Activated CD4-positive, CD25-positive, alpha-beta regulatory T cell treated with anti-CD3 and anti-CD28 coated beads, Interleukin-2, amount 50 U/mL, for 16 hours (primary cell): ENCODE measurements around the gene SMTN.

Source experiments
- DNase-seq: peaks from one replicate; pipeline ENCODE4 v3.0.0-alpha.2; 2020; ENCODE audit warnings: low read depth, low spot score

Gene SMTN

DNA sequence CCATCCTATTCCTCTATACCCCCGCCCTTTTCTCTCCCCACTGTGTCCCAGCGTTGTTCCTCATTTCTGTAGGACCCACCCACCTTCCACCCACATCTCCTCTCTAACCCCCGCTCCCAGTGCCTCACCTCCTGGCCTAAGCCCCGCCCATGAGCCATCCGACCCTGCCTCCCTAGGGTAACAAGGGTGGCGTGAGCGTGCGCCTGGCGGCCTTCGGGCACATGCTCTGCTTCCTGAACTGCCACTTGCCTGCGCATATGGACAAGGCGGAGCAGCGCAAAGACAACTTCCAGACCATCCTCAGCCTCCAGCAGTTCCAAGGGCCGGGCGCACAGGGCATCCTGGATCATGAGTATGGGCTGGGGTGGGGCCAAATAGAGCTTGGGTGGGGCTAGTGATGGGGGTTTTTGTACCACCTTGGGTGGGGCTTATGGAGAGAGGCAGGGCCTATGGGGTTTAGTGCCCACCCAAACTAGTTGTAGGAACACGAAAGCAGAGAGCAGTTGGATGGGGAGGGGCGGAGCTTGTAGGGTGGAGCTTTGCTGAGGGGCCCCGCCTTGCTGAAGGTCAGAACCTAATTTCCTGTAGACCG, 46.2 kb downstream of the SMTN start:
- DNase-seq: no peak

DNA sequence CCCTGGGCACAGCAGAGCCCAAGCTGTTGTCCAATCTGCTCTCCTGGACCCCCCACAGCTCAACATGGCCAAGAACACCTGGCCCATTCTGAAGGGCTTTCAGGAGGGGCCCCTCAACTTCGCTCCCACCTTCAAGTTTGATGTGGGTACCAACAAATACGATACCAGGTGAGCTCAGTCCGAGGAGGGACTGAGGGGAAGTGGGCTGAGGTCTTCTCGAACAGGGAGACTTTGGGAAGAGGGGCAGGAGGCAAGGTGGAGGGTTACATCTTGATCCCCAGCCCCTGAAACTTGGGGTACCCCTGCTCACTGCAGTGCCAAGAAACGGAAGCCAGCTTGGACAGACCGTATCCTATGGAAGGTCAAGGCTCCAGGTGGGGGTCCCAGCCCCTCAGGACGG, 47.0 kb downstream of the SMTN start:
- DNase-seq: no peak

DNA sequence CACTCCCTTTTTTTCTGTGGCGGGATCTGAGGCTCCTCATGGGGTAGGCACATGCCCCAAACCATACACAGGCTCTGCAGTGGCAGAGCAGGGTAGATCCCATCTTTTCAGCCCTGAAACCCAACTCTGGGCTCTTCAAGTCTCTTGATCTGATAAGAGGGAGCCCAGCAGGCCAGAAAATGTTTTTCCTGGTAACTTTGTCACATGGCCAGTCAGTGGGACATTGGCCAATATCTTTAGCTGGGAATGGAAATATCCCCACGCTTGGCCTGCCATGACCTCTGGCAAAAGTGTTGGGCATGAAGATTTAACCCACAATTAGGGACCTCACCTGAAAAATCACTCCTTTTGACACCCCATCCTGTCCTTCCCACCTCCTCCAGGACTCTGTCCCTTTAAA, 49.8 kb downstream of the SMTN start:
- DNase-seq: no peak

DNA sequence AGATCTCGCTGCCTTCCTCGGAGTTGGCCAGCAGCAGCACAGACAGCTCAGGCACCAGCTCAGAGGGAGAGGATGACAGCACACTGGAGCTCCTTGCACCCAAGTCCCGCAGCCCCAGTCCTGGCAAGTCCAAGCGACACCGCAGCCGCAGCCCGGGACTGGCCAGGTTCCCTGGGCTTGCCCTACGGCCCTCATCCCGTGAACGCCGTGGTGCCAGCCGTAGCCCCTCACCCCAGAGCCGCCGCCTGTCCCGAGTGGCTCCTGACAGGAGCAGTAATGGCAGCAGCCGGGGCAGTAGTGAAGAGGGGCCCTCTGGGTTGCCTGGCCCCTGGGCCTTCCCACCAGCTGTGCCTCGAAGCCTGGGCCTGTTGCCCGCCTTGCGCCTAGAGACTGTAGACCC, 52.8 kb downstream of the SMTN start:
- DNase-seq: no peak

DNA sequence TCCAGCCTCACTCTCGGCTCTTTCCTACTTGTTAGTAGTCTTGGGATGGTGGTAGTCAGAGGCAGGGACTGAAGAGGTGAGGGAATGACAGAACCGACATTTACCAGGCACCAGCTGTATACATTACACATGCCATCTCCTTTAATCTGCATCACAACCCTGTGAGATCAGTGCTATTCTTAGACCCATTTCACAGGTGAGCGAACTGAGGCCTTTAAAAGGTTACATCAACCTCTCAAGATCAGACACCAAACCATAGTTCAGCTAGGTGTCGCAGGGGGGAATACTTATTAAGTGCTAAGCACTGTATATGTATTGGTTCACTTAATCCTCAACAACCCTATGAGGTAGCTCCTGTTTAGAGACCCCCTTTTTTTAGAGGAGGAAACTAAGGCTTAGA, 53.6 kb downstream of the SMTN start:
- no peak for DNase-seq

DNA sequence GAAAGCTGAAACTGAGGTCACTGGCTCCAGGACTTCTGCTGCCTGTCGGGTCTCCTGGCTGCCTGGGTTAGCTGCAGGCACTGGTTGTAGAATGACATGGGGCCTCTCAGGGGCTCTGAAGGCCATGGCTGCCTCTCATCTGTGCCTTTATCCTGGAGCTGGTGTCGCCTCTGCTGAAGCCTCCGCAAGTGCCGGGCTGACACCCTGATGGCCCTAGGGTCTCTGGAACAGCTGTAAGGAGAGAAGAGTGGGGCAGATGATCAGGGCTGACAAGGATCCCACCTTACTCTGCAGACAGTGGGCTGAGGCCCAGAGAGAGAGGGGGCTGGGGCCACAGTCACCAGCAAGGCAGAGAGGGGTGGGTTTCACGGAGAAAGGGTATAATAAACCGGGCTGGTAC, 54.6 kb downstream of the SMTN start:
- no peak for DNase-seq

DNA sequence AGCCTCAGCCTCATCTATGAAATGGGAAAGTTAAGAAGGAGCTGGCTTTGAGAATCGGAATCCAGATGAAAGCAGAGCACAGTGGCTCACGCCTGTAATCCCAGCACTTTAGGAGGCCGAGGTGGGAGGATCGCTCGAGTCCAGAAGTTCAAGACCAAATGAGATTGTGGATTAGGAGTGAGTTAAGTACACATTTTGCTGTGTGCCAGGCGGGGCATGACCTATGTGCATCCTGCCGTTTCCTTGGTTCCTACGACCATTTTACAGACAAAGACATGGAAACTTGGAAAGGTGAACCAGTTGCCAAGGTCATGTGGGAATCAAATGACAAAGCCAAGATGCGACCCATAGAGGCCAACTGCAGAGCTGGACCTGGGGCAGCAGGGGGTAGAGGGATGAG, 55.0 kb downstream of the SMTN start:
- DNase-seq: no peak

DNA sequence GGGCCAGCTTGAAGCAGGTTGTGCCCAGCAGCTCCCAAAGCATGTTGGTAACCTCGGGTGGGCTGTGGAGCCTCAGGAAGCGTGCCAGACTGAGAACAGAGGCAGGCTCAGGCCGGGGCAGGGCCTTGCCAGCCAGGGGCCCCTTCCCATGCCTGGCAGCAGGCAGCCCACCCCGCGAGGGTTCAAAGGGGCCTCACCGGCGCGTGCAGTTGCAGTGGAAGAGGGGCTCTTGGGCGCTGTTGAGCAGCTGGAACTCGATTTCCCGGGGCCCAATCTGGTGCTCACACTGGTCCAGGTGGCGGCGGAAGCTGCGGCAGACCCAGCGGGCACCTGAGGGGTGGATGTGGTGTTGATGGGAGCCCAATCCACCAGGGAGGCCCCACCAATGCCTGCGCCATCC, 55.6 kb downstream of the SMTN start:
- DNase-seq: no peak

DNA sequence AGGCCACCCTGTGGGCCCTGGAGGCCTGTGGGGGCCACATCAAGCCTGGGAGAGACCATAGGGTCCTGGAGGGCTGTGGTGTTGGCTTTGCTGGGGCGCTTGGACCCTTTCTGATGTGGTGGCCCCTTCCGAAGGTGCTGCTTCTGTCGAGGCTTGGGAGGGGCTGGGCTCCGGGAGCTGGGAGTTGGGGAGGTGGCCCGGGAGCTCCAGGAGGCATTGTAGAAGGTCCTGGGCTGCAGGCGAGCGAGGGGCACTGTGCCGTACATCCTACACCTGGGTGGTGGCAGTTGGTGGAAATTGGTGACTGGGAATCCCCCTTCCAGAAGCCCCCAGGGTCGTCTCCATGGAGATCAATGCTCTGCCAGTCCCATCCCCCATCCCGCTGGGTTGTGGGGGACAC, 56.6 kb downstream of the SMTN start:
- no peak for DNase-seq

DNA sequence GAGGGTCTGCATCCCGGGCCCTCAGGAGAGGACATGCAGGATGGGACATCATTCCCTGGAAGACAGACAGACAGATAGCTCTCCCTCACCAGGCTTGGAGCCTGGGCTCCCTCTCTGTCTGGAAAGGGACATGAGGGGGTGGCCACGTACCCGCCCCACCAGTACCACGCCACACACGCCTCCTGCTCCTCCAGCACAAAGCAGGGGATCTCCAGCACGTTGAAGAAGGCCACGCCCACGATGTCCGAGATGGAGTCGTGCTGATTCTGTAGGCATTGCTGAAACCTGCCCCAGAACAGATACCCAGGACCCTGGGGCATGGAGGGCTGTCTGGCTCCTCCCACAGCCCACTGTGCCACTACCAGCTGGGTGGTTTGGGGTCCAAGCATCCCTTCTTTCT, 57.0 kb downstream of the SMTN start:
- DNase-seq: no peak

DNA sequence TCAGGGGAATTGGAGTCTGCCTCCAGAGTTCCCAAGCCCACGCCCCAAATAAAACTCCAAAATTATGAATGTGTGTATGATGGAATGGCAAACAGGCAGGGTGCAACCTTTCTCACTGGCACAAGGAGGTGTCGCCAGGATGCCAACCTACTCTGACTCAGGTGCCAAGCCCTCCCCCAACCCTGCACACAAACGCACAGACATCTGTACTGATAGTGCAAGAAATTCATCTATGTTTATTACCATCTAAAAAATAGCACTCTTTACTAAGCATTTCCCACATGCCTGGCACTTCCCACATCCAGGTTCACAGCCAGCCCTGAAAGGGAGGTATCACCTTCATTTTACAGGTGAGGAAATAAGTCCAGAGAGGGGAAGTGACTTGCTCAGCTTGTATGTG, 57.9 kb downstream of the SMTN start:
- no peak for DNase-seq

DNA sequence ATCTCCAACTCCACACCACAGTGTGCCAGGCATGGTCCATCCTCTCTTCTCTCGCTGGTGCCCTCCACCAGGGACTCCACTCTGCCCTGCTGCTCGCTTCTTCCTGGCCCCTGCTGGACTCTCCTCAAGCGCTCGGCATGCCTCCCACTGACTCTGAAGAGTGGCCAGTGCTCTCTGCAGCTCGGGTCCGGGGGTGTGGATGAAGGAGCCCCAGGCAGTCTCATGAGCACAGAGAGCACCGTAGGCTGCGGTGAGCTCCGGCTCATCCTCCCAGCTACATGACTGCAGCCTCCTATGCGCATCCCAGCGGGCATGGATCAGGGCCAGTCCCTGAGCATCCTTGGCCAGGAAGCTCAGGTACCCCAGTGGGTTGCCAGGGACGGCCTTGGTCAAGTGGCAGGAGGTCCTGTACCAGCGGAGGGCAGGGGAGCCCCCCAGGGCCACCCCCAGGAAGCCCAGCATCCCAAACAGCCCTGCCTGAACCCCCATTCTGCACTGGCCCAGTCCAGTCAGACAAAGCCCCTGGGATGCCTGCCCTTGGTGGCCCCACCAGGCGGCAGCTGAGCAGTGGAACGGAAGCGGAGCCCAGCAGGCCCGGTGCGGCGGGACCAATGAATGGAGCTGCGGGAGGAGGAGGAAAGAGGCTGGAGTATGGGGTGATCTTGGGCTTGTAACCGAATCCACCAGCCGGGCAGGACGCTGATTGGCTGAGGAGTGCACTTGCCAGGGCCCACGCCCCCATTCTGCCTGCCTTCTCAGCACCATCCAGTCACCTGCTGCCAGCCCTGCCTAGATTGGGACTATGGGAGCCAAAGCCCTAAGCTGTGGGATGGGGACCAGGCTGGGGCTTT, 59.0 kb downstream of the SMTN start, which contains the start of gene PLA2G3:
Gene PLA2G3 (minus strand): TSS at position 643 of the 851 bp plus-strand sequence. CDS start 154 bp downstream, at position 489.
- no peak for DNase-seq

DNA sequence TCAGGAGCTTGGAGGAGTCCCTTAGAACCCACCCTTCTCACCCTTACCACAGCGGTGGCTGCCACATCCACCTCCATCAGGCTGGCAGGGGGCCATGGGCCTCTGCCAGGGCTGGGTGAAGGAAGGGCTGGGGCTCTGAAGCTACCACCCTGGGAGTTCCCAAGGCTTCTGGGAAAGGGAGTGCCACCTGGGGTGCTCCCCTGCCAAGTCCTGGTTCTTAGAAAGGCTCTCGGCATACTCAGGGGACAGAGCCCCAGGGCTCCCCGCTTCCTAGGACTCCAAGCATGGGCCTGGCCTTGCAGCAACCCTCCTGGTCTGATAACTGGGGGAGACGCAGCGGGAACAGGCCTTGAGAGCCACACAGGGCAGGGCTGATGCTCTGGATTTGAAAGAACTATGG, 59.6 kb downstream of the SMTN start:
- DNase-seq: no peak

DNA sequence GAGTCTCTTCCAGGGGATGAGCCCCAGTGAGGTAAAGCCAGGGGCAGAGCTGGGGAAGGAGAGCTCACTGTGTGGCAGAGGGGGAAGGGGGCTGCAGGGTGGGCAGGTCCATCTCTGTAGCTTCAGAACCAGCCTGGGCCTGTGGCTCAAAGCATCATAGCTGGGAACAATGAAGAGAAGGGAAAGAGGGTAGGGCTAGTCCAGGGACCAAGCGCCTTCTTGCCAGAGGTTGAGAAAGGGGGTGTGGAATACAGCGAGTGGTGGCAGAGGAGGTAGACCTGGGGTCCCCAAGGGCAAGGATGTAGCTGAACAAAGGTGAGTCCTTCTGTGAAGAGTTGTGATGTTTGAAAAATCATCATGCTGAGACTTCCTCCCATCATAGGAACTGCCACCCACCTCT, 60.4 kb downstream of the SMTN start:
- DNase-seq: no peak

DNA sequence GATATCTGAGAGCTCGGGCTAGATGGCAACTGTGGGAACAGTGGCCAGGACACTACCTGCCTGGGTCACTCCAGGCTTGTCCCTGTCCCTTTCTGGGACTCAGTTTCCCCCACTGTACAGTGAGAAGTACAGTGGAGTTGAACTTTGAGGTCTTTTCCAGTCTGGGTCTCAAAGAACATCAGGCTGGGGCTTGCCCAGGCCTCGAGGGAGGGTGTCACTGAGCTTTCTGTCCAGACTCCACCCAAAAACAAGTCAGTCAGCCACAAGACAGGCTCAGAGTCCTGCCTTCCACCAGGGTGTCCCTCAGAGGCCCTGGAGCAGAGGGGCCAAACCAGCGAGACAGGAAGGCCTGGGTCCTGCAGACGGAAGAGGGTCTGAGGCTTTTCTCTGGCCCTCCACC, 61.2 kb downstream of the SMTN start:
- no peak for DNase-seq

DNA sequence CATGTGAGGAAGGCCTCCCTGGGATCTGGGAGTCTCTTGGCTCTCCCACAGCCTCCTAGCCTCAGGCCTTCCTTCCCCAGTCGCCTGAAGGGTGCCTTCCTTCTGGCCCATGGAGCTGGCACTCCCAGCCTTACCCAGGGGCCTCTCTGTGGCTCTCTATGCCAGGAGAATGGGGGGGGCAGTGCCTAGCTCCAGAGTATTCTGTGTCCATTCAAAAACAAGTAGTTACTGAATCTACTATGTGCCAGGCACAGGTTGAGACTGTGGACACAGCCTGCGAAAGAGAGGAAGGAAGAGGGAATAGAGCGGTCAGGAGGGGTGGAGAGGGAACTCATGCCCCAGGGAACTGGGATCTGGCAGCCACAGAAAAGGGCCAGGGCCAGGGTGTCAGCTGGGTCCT, 61.9 kb downstream of the SMTN start:
- no peak for DNase-seq

DNA sequence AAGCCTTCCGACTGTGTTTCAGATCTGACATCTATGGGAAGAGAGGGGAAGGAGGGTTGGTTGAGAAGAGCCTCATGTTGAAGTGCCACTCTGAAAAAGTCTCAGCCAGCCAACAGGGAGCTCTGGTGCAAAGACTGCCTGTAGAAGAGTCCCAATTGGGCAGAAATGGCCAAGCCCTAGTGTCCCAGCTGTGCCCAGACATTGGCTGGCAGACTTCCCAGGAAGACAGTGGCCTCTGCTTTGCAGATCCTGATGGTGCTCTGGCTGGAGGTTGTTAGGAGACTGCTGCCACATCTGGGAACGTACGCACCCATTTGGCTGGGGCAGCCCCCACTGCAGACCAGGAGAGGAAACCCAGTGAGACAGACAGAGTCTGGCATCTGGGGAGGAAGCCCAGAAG, 62.4 kb downstream of the SMTN start:
- DNase-seq: no peak

DNA sequence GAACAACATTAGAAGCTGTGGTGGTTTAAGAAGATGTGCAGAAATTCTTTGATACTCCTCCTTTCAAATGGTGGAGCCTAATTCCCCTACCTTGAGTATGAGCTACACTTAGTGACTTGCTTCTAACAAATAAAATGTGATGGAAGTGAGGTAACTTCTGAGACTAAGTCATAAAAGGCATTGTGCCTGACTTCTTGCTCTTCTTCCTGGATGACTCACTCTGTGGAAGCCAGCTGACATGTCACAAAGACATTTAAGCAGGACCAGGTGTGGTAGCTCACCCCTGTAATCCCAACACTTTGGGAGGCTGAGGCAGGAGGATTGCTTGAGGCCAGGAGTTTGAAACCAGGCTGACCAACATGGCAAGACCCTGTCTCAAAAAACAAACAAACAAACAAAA, 63.1 kb downstream of the SMTN start:
- no peak for DNase-seq

DNA sequence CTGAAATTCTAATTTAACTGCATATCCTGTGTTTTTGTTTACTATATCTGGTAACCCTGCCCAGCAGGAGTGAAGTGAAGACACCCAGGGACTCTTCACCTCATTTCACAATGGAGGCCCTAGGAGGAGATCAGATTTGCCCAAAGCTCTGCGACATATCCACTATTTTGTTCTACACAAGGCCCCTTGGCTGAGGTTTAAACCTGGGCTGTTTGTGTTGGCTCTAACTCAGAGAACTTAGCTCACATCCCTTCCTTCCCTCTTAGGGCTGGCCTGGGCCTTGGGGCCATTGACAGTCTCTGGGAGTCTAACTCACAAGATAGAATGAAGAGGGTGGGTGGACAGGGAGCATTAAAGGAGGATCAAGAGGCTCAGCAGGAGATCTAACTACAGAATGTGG, 67.4 kb downstream of the SMTN start:
- no peak for DNase-seq

DNA sequence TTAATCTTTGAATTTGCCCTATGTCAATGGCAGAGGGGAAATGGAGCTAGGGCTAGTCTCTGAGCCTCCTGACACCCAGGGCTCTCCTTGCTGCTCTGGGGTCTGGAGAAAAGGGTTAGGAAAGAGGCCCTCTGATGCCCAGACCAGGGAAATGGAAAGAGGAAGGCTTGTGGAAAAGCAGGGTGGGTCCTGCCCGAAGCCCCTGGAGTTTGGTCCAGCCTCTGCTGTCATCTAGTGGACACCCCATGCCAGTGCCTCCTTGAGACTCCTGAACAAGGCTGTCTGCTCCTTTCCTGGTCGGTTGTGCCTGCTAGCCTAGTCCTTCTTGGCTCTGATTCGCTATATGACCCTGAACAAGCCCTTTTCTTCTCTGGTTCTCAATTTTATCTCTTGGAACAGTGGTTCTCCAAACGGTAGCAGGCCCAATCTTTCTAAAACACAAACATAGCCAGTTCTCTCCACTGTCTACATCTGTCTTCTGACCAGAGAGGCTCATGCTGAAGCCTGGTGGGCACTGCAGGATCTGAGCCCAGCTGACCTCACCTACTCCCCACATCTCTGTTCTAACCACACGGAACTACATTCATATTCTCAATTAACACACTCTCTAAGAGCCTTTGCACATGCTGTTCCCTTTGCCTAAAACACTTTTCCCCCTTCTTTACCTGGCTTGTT, 68.0 kb downstream of the SMTN start:
- DNase-seq: no peak

DNA sequence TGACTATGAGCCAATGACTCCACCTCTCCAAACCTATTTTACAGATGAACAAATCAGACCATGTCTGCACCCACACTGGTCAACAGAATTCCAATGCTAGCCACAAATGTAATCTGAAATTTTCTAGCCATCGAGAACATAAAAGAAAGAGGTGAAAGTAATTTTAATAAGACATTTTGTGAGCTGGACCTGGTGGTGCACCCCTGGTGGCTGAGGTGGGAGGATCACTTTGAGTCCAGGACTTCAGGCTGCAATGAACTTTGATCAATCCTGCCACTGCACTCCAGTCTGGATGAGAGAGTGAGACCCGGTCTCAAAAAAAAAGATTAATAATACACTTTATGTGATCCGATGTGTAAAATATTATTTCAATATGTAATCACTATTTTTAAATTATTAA, 69.5 kb downstream of the SMTN start:
- no peak for DNase-seq

DNA sequence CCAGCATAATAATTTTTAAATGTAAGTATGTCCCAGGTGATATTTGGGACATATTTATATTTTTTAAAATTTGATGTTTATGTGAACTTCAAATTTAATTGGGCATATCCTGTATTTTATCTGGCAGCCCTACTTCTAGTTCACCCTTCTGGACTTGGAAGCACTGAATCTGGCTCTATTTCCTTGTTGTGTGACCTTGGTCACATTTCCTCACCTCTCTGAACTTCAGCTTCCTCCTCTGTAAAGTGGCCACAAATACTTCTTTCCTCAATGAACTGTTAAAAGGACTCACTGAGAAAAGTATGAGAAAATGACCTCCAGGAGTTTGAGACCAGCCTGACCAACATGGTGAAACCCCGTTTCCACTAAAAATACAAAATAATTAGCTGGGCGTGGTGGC, 70.8 kb downstream of the SMTN start:
- no peak for DNase-seq

DNA sequence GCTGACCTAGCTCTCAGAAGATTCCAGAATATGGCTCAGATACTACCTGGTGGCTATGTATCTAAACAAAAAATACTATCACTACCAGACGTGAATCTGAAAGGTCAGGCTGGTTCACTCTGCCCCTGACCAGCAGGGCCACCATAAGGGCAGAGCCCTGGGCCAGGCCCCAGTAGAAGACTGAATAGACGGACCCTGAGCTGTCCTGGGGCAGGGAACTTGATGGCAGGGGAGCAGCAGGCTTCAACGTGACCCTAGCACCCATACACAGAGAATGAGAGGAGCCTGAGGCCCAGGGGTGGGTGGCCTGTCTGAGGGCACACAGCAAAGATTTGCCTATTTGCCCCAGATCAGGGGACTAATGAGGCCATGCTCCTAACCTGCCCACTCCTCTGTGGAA, 72.2 kb downstream of the SMTN start:
- no peak for DNase-seq
